Peyer's patch (tissue), 4 donors: Measurements from ENCODE around the gene SSH2. TPM values are rescaled to one million over a fixed set of nuclear protein-coding genes. Genes with fewer than 3 reads are reported as not detected.

ENCODE experiments used
- DNase-seq, 3 donors: peaks; one replicate each; pipeline ENCODE4 v3.0.0-alpha.2; 2017 to 2019
- H3K27ac ChIP-seq, 4 donors: fragments of 200-600 bp; sonication (generic); one replicate each; pipeline ENCODE4 v1.5.1; 2016 to 2019
- H3K27me3 ChIP-seq, 2 donors: fragments of 200-600 bp; sonication (generic); one replicate each; pipeline ENCODE4 v1.5.1; 2019
- H3K36me3 ChIP-seq, 3 donors: fragments of 200-600 bp; sonication (generic); one replicate each; pipeline ENCODE4 v1.5.1; 2016 to 2019
- H3K4me1 ChIP-seq, 4 donors: fragments of 200-600 bp; sonication (generic); one replicate each; pipeline ENCODE4 v1.5.1; 2016 to 2019
- H3K4me3 ChIP-seq, 4 donors: fragments of 200-600 bp; sonication (generic); 1 replicate in 3 of 4; 2 replicates in 1 of 4; pipeline ENCODE4 v1.5.1; 2016 to 2019; ENCODE audit warnings: mild to moderate bottlenecking in 1 of 4
- H3K9me3 ChIP-seq, 4 donors: fragments of 200-600 bp; sonication (generic); one replicate each; pipeline ENCODE4 v1.5.1; 2016 to 2019; ENCODE audit warnings: mild to moderate bottlenecking in 1 of 4
- POLR2A ChIP-seq, 2 donors: fragments of 450-650 bp; IDR thresholded peaks; one replicate each; pipeline ENCODE4 v1.5.1; 2017; ENCODE audit warnings: antibody characterized with exemption in 2 of 2, mild to moderate bottlenecking in 2 of 2, moderate library complexity in 2 of 2
- total RNA-seq, 4 donors: library from RNA; depleted of rRNA; stranded (reverse); fragments of >200 nt; gene quantifications; one replicate each; pipeline ENCODE4 v1.1.0, GENCODE V29; 2016
- TF ChIP-seq, protein P1 (sequence below), 6 experiments: fragments of 450-650 bp in 4 of 6; fragments of 200-600 bp in 2 of 6; sonication (generic) in 1 of 6; IDR thresholded peaks; one replicate each; pipeline ENCODE4 v1.5.1; 2017 to 2019; ENCODE audit warnings: antibody characterized with exemption in 6 of 6, mild to moderate bottlenecking in 3 of 6, moderate library complexity in 1 of 6

Gene SSH2
- total RNA-seq, 4 donors from 2014 or later: 45.4 to 139 (median 58.2) TPM

DNA sequence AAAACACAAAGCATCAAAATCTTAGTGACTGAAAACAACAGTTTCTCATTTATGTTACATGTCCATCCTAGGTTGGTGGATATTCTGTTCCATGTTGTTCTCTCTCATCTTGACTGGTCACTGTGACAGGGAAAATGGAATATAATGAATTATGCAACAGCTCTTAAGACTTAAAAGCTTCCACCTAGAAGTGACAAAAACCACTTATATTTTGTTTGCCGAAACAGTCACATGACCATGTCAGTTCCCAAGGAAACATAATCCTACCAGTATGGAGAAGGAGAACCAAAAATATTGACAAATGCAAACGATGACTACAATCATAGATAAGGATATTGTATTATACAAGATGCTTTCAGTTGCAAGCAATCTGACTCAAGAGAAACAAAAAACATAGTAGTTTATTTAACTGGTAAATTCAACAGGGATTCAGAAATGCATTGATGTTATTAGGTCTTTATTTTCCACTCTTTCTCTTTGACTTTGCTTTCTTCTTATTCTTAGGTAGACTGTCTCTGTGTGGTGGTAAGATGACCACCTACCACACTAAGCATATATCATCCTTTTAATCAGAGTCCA, 103.8 kb downstream of the SSH2 start:
- Histone ChIP-seq H3K9me3 (no peaks in the 10 kb centered on the region), H3K36me3 (no peaks in the 10 kb centered on the region), H3K4me1 (peaks cover 0 to 9% (median 0%) of the 10 kb centered on the region in 4 donors), H3K4me3 (no peak overlapping the region), H3K27ac (peak overlapping the region in 3 of 4 donors; percentile 6 to 81 (median 51)), H3K27me3 (no peaks in the 10 kb centered on the region)
- TF ChIP-seq, protein P1, sequence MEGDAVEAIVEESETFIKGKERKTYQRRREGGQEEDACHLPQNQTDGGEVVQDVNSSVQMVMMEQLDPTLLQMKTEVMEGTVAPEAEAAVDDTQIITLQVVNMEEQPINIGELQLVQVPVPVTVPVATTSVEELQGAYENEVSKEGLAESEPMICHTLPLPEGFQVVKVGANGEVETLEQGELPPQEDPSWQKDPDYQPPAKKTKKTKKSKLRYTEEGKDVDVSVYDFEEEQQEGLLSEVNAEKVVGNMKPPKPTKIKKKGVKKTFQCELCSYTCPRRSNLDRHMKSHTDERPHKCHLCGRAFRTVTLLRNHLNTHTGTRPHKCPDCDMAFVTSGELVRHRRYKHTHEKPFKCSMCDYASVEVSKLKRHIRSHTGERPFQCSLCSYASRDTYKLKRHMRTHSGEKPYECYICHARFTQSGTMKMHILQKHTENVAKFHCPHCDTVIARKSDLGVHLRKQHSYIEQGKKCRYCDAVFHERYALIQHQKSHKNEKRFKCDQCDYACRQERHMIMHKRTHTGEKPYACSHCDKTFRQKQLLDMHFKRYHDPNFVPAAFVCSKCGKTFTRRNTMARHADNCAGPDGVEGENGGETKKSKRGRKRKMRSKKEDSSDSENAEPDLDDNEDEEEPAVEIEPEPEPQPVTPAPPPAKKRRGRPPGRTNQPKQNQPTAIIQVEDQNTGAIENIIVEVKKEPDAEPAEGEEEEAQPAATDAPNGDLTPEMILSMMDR (IDR thresholded peaks at IDR 0.05): no peak
- TF ChIP-seq POLR2A (IDR thresholded peaks at IDR 0.05): no peak
- DNase-seq: no peak

DNA sequence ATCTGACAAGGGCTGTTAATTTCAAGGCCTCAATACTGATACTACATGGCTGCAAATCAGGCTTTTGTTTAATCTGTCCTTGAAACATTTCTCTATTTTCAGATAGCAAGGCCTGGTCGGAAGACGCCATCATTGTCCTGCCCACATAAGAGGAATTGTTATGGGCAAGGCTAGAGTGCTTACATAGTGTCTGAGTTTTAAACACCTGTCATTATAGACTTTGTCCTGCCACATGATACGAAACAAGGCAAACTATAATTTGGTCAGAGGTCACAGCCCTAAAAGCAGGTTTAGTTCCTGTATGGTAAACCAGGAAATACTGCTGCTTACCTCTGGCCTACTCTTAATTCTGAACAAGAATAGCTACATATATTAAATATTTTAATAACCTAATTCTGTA, 104.4 kb downstream of the SSH2 start:
- DNase-seq: peak in 1 of 3 donors; percentile 56
- TF ChIP-seq, protein P1 (IDR thresholded peaks at IDR 0.05): peak in 1 of 6 experiments; percentile 7
- peak in 1 of 2 donors; percentile 8 for TF ChIP-seq POLR2A (IDR thresholded peaks at IDR 0.05)
- Histone ChIP-seq H3K27me3 (no peaks in the 10 kb centered on the region), H3K9me3 (no peaks in the 10 kb centered on the region), H3K36me3 (no peaks in the 10 kb centered on the region), H3K4me3 (no peak overlapping the region), H3K4me1 (peaks cover 0 to 9% (median 0%) of the 10 kb centered on the region in 4 donors), H3K27ac (peak overlapping the region in 3 of 4 donors; percentile 6 to 81 (median 51))

DNA sequence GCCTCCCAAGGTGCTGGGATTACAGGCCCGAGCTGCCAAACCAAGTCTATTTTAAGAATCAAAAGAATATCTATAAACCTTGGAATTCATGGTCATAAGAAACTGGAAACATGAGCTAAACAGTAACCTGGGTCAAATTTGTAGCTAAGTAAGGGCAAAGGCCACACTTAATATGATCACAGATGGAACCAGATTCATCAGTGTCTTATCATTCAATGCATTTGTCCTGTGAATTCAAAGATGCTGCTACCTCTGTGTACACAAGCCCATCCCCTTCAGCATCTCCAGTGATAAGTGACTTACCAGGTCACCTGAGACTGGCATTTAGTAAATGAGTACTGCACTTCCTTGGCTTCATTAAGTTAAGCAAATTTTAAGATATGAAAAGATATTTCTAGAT, 108.1 kb downstream of the SSH2 start:
- Histone ChIP-seq H3K4me3 (no peak overlapping the region), H3K4me1 (peaks cover 0 to 6% (median 0%) of the 10 kb centered on the region in 4 donors), H3K36me3 (no peaks in the 10 kb centered on the region), H3K27me3 (no peaks in the 10 kb centered on the region), H3K9me3 (no peaks in the 10 kb centered on the region), H3K27ac (peak overlapping the region in 2 of 4 donors; percentile 56 to 63)
- no peak for TF ChIP-seq POLR2A (IDR thresholded peaks at IDR 0.05)
- TF ChIP-seq, protein P1 (IDR thresholded peaks at IDR 0.05): no peak
- no peak for DNase-seq

DNA sequence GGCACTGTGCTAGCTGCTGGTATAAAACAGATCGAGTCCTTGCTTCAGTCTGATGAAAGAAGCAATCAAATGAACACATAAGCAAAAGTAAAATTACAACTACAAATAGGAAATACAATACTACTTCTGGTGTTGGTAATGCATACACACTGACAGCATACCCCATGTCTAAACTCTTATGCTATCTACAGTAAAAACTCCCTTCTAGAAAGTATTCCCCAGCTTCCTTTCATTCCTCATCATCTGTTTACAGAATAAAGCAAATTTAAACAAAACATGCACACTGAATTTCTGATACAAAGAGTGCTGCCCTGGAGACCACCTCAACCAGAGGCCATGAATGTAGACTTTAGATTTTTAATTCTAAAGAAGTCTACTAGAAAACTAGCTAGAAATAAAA, 109.6 kb downstream of the SSH2 start:
- no peak overlapping the region for H3K4me3 ChIP-seq
- no peak overlapping the region for H3K27ac ChIP-seq
- H3K9me3 ChIP-seq: no peaks in the 10 kb centered on the region
- TF ChIP-seq POLR2A (IDR thresholded peaks at IDR 0.05): no peak
- TF ChIP-seq, protein P1 (IDR thresholded peaks at IDR 0.05): no peak
- DNase-seq: no peak
- H3K27me3 ChIP-seq: no peaks in the 10 kb centered on the region
- peaks cover 0 to 3% (median 0%) of the 10 kb centered on the region in 4 donors for H3K4me1 ChIP-seq
- no peaks in the 10 kb centered on the region for H3K36me3 ChIP-seq

DNA sequence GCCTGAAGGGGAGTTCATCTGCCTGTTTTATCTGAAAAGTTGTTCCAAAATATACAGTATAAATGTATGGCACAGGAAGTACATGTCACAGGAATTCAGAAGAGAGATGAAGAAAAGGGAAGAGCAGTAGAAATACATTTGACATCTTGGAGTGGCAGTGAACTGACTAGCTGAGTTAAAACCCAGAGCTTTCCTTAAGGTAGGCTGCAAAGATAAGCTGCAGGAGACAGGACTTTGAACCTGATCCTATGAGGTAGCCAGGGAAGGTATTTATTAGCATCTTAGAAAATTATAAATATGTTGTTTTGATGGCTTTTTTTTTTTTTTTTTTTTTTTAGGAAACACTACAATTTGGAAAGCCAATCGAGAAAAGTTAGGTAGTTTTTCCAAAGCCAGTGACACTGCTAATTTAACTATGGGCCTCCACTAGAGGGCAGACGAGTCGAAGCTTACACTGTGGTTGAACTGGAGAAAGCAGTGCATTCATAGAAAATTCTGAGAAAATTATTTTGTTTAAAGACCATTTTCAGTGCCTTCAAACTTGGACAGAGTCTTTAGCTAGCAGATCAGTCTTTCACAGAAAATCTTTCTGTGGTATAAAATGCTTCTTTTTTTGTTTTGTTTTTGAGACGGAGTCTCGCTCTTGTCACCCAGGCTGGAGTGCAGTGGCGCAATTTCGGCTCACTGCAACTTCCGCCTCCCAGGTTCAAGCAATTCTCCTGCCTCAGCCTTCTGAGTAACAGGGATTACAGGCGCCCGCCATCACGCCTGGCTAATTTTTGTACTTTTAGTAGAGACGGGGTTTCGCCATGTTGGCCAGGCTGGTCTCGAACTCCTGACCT, 122.3 kb downstream of the SSH2 start:
- no peaks in the 10 kb centered on the region for H3K9me3 ChIP-seq
- H3K4me1 ChIP-seq: no peaks in the 10 kb centered on the region
- DNase-seq: peak; percentile 57 to 88 (median 71)
- TF ChIP-seq POLR2A (IDR thresholded peaks at IDR 0.05): no peak
- TF ChIP-seq, protein P1 (IDR thresholded peaks at IDR 0.05): peak; percentile 74 to 89 (median 83)
- no peaks in the 10 kb centered on the region for H3K27me3 ChIP-seq
- H3K27ac ChIP-seq: no peak overlapping the region
- H3K4me3 ChIP-seq: no peak overlapping the region
- no peaks in the 10 kb centered on the region for H3K36me3 ChIP-seq
